Upper lobe of left lung (tissue), 6 donors: ENCODE results near the gene FBXL5. TPM values are rescaled to one million over a fixed set of nuclear protein-coding genes. Genes with fewer than 3 reads are reported as not detected.

ENCODE experiments used
- ATAC-seq, 2 donors: fragments of 200-7000 bp; cut with Tn5 transposase; one replicate each; pipeline ENCODE4 v1.9.1; 2022; ENCODE audit warnings: mild to moderate bottlenecking in 2 of 2, moderate library complexity in 2 of 2; ENCODE audit not compliant: low FRiP score in 2 of 2
- DNase-seq, 2 donors: peaks; one replicate each; pipeline ENCODE4 v3.0.0-alpha.2; 2019 to 2020
- H3K27ac ChIP-seq, 4 donors: fragments of 200-600 bp; sonication (generic); one replicate each; pipeline ENCODE4 v1.5.1; 2016 to 2019
- H3K27me3 ChIP-seq, 4 donors: fragments of 200-600 bp; sonication (generic); one replicate each; pipeline ENCODE4 v1.5.1; 2017 to 2019
- H3K36me3 ChIP-seq, 4 donors: fragments of 200-600 bp; sonication (generic); one replicate each; pipeline ENCODE4 v1.5.1; 2016 to 2019
- H3K4me1 ChIP-seq, 4 donors: fragments of 200-600 bp; sonication (generic); one replicate each; pipeline ENCODE4 v1.5.1; 2018 to 2019
- H3K4me3 ChIP-seq, 4 donors: fragments of 200-600 bp; sonication (generic); one replicate each; pipeline ENCODE4 v1.5.1; 2017 to 2019; ENCODE audit warnings: mild to moderate bottlenecking in 2 of 4, moderate library complexity in 1 of 4
- H3K9me3 ChIP-seq, 4 donors: fragments of 200-600 bp; sonication (generic); one replicate each; pipeline ENCODE4 v1.5.1; 2018 to 2019
- EP300 ChIP-seq, 4 donors: sonication (generic); formaldehyde crosslinking; IDR thresholded peaks; one replicate each; pipeline ENCODE4 v1.5.1; 2017; ENCODE audit warnings: antibody characterized with exemption in 4 of 4, control low read depth in 2 of 4
- POLR2A ChIP-seq, 4 donors: fragments of 450-650 bp; IDR thresholded peaks; one replicate each; pipeline ENCODE4 v1.5.1; 2016 to 2017; ENCODE audit warnings: antibody characterized with exemption in 4 of 4, mild to moderate bottlenecking in 2 of 4
- POLR2AphosphoS5 ChIP-seq, 2 donors: sonication (generic); formaldehyde crosslinking; IDR thresholded peaks; one replicate each; pipeline ENCODE4 v1.5.1; 2017; ENCODE audit warnings: antibody characterized with exemption in 2 of 2
- WGBS, 2 donors: methylation state at CpG; one replicate each; pipeline ENCODE4 v1.1.5; 2017 to 2018; 5-methylcytosine and 5-hydroxymethylcytosine counted together
- total RNA-seq, 6 donors: library from RNA; depleted of rRNA in 4 of 6; stranded (reverse); fragments of >200 nt in 4 of 6; gene quantifications; one replicate each; pipeline versions ENCODE4 v1.1.0 to v1.2.1, GENCODE V29; 2016 to 2021
- TF ChIP-seq, protein P1 (sequence below), 6 experiments: fragments of 450-650 bp in 4 of 6; fragments of 200-600 bp in 2 of 6; sonication (generic) in 2 of 6; IDR thresholded peaks; one replicate each; pipeline ENCODE4 v1.5.1; 2016 to 2019; ENCODE audit warnings: antibody characterized with exemption in 6 of 6
- donor health status: DM: no; HTN: no; CAD: no; lungs with moderate emphysema.
- donor health status: DM: no; HTN: yes; CAD: no; lungs with severe emphysema.

Gene FBXL5
- total RNA-seq, 6 donors from 2014 or later, result 52.4 to 146 (median 94.9) TPM

DNA sequence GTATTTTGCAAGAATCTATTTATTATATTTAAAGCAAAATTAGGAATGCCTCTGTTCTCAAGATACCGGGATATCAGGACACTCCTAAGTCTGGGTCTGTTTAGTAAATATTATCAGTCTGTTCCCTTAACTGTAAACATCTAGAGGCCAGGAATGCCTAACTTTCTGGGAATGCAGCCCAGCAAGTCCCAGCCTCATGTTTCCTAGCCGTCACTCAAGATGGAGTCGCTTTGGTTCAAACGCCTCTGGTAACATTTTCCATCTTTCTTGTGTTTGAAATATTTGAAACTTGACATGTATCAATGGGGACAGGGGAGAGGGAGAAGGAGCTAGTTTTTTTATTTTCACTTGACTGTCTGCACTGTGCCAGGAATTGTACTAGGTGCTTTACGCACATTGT, 85.4 kb downstream of the FBXL5 start:
- Histone ChIP-seq H3K36me3 (peaks cover 3 to 51% (median 12%) of the 10 kb centered on the region in 4 donors), H3K9me3 (no peaks in the 10 kb centered on the region), H3K4me1 (no peaks in the 10 kb centered on the region), H3K4me3 (no peak overlapping the region), H3K27ac (no peak overlapping the region), H3K27me3 (no peaks in the 10 kb centered on the region)
- TF ChIP-seq POLR2A (IDR thresholded peaks at IDR 0.05) (no peak), EP300 (IDR thresholded peaks at IDR 0.05) (no peak), POLR2AphosphoS5 (IDR thresholded peaks at IDR 0.05) (no peak)
- TF ChIP-seq, protein P1, sequence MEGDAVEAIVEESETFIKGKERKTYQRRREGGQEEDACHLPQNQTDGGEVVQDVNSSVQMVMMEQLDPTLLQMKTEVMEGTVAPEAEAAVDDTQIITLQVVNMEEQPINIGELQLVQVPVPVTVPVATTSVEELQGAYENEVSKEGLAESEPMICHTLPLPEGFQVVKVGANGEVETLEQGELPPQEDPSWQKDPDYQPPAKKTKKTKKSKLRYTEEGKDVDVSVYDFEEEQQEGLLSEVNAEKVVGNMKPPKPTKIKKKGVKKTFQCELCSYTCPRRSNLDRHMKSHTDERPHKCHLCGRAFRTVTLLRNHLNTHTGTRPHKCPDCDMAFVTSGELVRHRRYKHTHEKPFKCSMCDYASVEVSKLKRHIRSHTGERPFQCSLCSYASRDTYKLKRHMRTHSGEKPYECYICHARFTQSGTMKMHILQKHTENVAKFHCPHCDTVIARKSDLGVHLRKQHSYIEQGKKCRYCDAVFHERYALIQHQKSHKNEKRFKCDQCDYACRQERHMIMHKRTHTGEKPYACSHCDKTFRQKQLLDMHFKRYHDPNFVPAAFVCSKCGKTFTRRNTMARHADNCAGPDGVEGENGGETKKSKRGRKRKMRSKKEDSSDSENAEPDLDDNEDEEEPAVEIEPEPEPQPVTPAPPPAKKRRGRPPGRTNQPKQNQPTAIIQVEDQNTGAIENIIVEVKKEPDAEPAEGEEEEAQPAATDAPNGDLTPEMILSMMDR (IDR thresholded peaks at IDR 0.05), result no peak
- DNase-seq (no peak), ATAC-seq (no peak)
- 90 to 93% methylated on average over 5 of the region's 5 CpGs for WGBS, 2 donors

DNA sequence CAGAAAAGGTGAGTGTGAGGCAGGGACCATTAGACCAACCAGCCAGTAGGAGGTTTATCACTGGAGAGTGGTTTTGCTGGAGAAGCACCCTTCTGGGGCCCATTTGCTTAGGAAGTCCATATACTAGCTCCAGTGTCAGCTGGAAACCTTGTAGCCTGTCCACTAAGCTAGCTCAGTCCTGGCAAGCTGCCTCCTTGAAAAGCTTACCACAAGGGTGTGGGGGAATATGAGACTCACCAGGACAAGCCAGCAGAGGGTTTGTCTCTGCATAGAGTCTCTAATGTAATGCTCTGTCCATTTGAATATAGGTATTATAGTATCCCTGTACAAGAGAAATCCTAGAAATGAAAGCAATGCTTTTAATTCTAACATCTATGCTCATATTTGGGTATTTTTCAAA, 86.3 kb downstream of the FBXL5 start:
- H3K27me3 ChIP-seq, result no peaks in the 10 kb centered on the region
- TF ChIP-seq POLR2A (IDR thresholded peaks at IDR 0.05) (no peak), POLR2AphosphoS5 (IDR thresholded peaks at IDR 0.05) (no peak), EP300 (IDR thresholded peaks at IDR 0.05) (no peak)
- no peak for DNase-seq
- H3K9me3 ChIP-seq, result no peaks in the 10 kb centered on the region
- H3K36me3 ChIP-seq, result peaks cover 3 to 60% (median 15%) of the 10 kb centered on the region in 4 donors
- no peak overlapping the region for H3K4me3 ChIP-seq
- H3K4me1 ChIP-seq, result no peaks in the 10 kb centered on the region
- no peak for ATAC-seq
- no peak overlapping the region for H3K27ac ChIP-seq

DNA sequence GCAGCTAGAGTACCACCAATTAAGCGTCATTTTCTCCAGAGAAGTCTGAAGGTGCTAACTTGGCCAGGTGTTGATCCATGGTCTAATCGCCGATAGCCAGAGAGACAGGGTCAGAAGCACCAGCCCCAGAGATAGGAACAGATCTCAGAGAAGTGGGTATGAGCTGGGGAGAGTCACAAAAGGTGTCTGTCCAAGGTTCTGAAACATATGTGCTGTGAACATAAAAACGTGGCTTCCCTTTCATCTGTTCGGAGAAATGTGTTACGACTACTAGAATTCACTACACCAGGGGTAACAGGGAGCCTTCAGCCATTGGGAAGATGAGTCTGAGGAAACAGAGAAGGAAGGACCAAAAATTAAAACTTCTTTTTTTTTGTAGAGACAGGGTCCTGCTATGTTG, 91.3 kb downstream of the FBXL5 start:
- ATAC-seq (no peak), DNase-seq (no peak)
- no peaks in the 10 kb centered on the region for H3K9me3 ChIP-seq
- no peak overlapping the region for H3K4me3 ChIP-seq
- no peaks in the 10 kb centered on the region for H3K4me1 ChIP-seq
- no peak overlapping the region for H3K27ac ChIP-seq
- no peaks in the 10 kb centered on the region for H3K27me3 ChIP-seq
- TF ChIP-seq POLR2A (IDR thresholded peaks at IDR 0.05) (no peak), EP300 (IDR thresholded peaks at IDR 0.05) (no peak), POLR2AphosphoS5 (IDR thresholded peaks at IDR 0.05) (no peak)
- TF ChIP-seq, protein P1 (IDR thresholded peaks at IDR 0.05), result no peak
- H3K36me3 ChIP-seq, result peaks cover 4 to 73% (median 19%) of the 10 kb centered on the region in 4 donors
- WGBS, 2 donors, result 71 to 89% methylated on average over 6 of the region's 6 CpGs

DNA sequence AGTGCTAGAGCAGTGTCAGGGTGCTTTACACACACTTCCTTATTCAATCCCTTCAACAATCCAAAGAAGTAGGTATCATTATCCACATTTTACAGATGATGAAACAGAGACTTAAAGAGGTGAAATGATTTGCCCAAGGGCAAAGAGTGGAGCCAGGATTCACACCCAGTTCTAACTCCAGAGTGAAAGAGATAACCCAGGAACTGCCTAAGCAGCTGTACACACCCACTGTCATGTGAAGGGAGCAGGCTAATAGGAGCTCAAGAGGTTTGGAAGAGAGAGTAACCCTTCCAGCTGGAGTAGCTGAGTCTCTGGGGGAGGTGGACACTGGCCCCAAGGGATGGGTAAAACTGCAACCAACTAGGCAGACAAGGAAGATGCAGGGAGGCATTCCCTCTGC, 92.5 kb downstream of the FBXL5 start:
- no peaks in the 10 kb centered on the region for H3K4me1 ChIP-seq
- peaks cover 4 to 66% (median 9%) of the 10 kb centered on the region in 4 donors for H3K36me3 ChIP-seq
- no peak for ATAC-seq

DNA sequence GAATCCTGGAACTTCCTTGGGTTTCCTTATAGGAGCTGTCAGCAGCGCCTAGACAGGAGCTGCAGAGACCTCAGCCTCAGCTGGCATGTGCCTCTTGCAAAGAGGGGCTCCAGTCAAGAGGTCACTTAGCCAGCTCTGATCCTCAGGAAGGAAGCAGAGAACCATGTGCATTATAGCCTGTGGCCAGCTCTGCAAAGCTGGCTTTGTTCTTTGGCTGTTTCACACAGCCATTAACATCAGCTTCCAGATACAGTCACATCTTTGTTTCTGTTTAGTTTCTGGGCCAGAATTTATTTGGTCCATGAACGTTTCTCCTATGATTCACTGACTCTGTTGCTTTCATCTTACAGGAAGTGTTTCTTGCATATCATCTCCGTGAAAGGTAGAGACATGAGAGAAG, 93.0 kb downstream of the FBXL5 start:
- no peak overlapping the region for H3K4me3 ChIP-seq
- WGBS, 2 donors, result 69 to 81% methylated on average over 3 of the region's 3 CpGs

More for the DNA sequence above, 92.5 kb downstream of the FBXL5 start:
- TF ChIP-seq POLR2A (IDR thresholded peaks at IDR 0.05) (no peak), EP300 (IDR thresholded peaks at IDR 0.05) (no peak), POLR2AphosphoS5 (IDR thresholded peaks at IDR 0.05) (no peak)
- TF ChIP-seq, protein P1 (IDR thresholded peaks at IDR 0.05), result no peak
- no peaks in the 10 kb centered on the region for H3K27me3 ChIP-seq
- no peak for DNase-seq
- H3K9me3 ChIP-seq, result no peaks in the 10 kb centered on the region
- no peak overlapping the region for H3K4me3 ChIP-seq
- no peak overlapping the region for H3K27ac ChIP-seq

More for the DNA sequence above, 93.0 kb downstream of the FBXL5 start:
- Histone ChIP-seq H3K36me3 (peaks cover 4 to 60% (median 9%) of the 10 kb centered on the region in 4 donors), H3K9me3 (no peaks in the 10 kb centered on the region), H3K27ac (no peak overlapping the region), H3K27me3 (no peaks in the 10 kb centered on the region), H3K4me1 (no peaks in the 10 kb centered on the region)
- no peak for DNase-seq
- no peak for TF ChIP-seq EP300 (IDR thresholded peaks at IDR 0.05)
- TF ChIP-seq, protein P1 (IDR thresholded peaks at IDR 0.05), result no peak
- TF ChIP-seq POLR2AphosphoS5 (IDR thresholded peaks at IDR 0.05), result no peak
- TF ChIP-seq POLR2A (IDR thresholded peaks at IDR 0.05), result no peak
- ATAC-seq, result no peak
